GM23248 (cell line): ENCODE results near the gene EIF4G3.

Source experiments
- EZH2 ChIP-seq: fragments of 200-600 bp; sonication (generic); IDR thresholded peaks from 2 replicates; pipeline ENCODE4 v1.6.1; 2018; ENCODE audit warnings: antibody characterized with exemption, mild to moderate bottlenecking; ENCODE audit not compliant: insufficient read depth, poor library complexity, severe bottlenecking
- EZH2phosphoT487 ChIP-seq: fragments of 200-600 bp; sonication (generic); IDR thresholded peaks from 2 replicates; pipeline ENCODE4 v1.6.1; 2018; ENCODE audit warnings: antibody characterized with exemption, moderate library complexity, mild to moderate bottlenecking, low read depth; ENCODE audit not compliant: insufficient read depth

GRCh38 chr1:21149855-21150432, 26.8 kb downstream of the EIF4G3 start:
- TF ChIP-seq EZH2 = no peak
- TF ChIP-seq EZH2phosphoT487 = no peak
